OCI-LY7 (cell line): ENCODE results near the gene RCE1. TPM values are rescaled to one million over a fixed set of nuclear protein-coding genes. Genes with fewer than 3 reads are reported as not detected.

Experiments used
- BruUV-seq: library from RNA; stranded (reverse); fragments of 400-500 nt; replicated peaks from 2 replicates; lab custom pipeline; 2021; lab: Mats Ljungman, UMichigan
- CTCF ChIA-PET: fragments of 300-600 bp; sonication (Branson Sonifier 250); formaldehyde crosslinking; loops from one replicate; lab custom pipeline; 2022; ENCODE audit warnings: antibody characterized with exemption; ENCODE audit not compliant: unreplicated experiment; lab: Charles Lee
- POLR2A ChIA-PET: fragments of 300-600 bp; sonication (Branson Sonifier 250); formaldehyde crosslinking; loops from one replicate; lab custom pipeline; 2022; ENCODE audit warnings: antibody characterized with exemption; lab: Charles Lee
- DNase-seq: peaks from one replicate; pipeline ENCODE4 v3.0.0-alpha.2; 2015; ENCODE audit warnings: low spot score
- H2AFZ ChIP-seq: fragments of 200-600 bp; sonication (generic), shearing (Covaris generic); 2 replicates; pipeline ENCODE4 v1.6.1; 2014; ENCODE audit warnings: mild to moderate bottlenecking, antibody characterized with exemption, low read length, moderate library complexity
- H3K27ac ChIP-seq: fragments of 200-600 bp; sonication (generic); 2 replicates; pipeline ENCODE4 v1.5.1; 2014; ENCODE audit warnings: mixed run types, low read depth, mild to moderate bottlenecking, moderate library complexity, low read length, inconsistent platforms; ENCODE audit not compliant: poor library complexity, severe bottlenecking
- H3K36me3 ChIP-seq: fragments of 200-600 bp; sonication (generic); 2 replicates; pipeline ENCODE4 v1.6.1; 2014; ENCODE audit warnings: mild to moderate bottlenecking, antibody characterized with exemption, low read length, moderate library complexity, mixed read lengths; ENCODE audit not compliant: insufficient read depth
- H3K4me1 ChIP-seq: fragments of 200-600 bp; sonication (generic); 2 replicates; pipeline ENCODE4 v1.5.1; 2014; ENCODE audit warnings: mild to moderate bottlenecking, low read length; ENCODE audit not compliant: insufficient read depth, poor library complexity, severe bottlenecking
- H3K4me2 ChIP-seq: fragments of 200-600 bp; sonication (generic); 2 replicates; pipeline ENCODE4 v1.6.1; 2014; ENCODE audit warnings: mild to moderate bottlenecking, low read length
- H3K4me3 ChIP-seq: fragments of 200-600 bp; sonication (generic); 2 replicates; pipeline ENCODE4 v1.5.1; 2014; ENCODE audit warnings: mild to moderate bottlenecking, low read depth, low read length; ENCODE audit not compliant: poor library complexity, severe bottlenecking
- H3K79me2 ChIP-seq: fragments of 200-600 bp; sonication (generic); 2 replicates; pipeline ENCODE4 v1.6.1; 2016; ENCODE audit warnings: low read depth, mild to moderate bottlenecking, low read length, moderate library complexity, mixed read lengths; ENCODE audit not compliant: insufficient read depth
- H3K9me2 ChIP-seq: fragments of 200-600 bp; sonication (generic); 2 replicates; pipeline ENCODE4 v1.6.1; 2016; ENCODE audit warnings: mild to moderate bottlenecking, low read length, mixed read lengths; ENCODE audit not compliant: insufficient read depth
- H3K9me3 ChIP-seq: fragments of 200-600 bp; sonication (generic); 2 replicates; pipeline ENCODE4 v1.6.1; 2014; ENCODE audit warnings: mild to moderate bottlenecking, mixed run types, low read length, mixed read lengths
- H4K20me1 ChIP-seq: fragments of 200-600 bp; sonication (generic); 2 replicates; pipeline ENCODE4 v1.6.1; 2014; ENCODE audit warnings: mild to moderate bottlenecking, antibody characterized with exemption, low read length, moderate library complexity, mixed read lengths; ENCODE audit not compliant: insufficient read depth
- CTCF ChIP-seq: fragments of 200-600 bp; sonication (generic); conservative IDR thresholded peaks from 2 replicates; pipeline ENCODE4 v1.5.1; 2014; ENCODE audit warnings: mild to moderate bottlenecking, antibody characterized with exemption, low read length, moderate library complexity, mixed read lengths
- EZH2phosphoT487 ChIP-seq: fragments of 200-600 bp; sonication (generic); IDR thresholded peaks from 2 replicates; pipeline ENCODE4 v1.6.1; 2018; ENCODE audit warnings: low read depth, borderline replicate concordance, mild to moderate bottlenecking, mixed run types, antibody characterized with exemption, low read length, moderate library complexity, mixed read lengths
- intact Hi-C: fragments of 100-400 bp; cut with micrococcal nuclease; formaldehyde crosslinking; loops from one replicate; pipeline ENCODE4 v1.10.0; 2022; ENCODE audit not compliant: unreplicated experiment
- total RNA-seq, 2 experiments: library from RNA; depleted of rRNA in 1 of 2; stranded (reverse); fragments of >200 nt in 1 of 2; shearing (Covaris generic) in 1 of 2; gene quantifications; 2 replicates each; pipeline ENCODE4 v1.2.3, GENCODE V29; 2014 to 2022

RCE1 gene
- total RNA-seq, 2 experiments from 2014 or later = 34.9 to 62.9 TPM

GRCh38 chr11:66885469-66885868, 42.2 kb downstream of the RCE1 start:
- Histone ChIP-seq H4K20me1 (no peaks in the 10 kb centered on the region), H2AFZ (no peak overlapping the region), H3K9me2 (no peaks in the 10 kb centered on the region), H3K79me2 (no peaks in the 10 kb centered on the region), H3K4me2 (no peak overlapping the region), H3K4me3 (no peak overlapping the region), H3K9me3 (no peaks in the 10 kb centered on the region), H3K36me3 (no peaks in the 10 kb centered on the region), H3K4me1 (peaks cover 2% of the 10 kb centered on the region), H3K27ac (no peak overlapping the region)
- no peak for DNase-seq
- POLR2A ChIA-PET = no interaction called here
- CTCF ChIA-PET = interaction anchor here (0.6 kb wide), 1 partner anchor 787 kb away, joined by 3 read pairs; no protein-coding TSS in a partner anchor
- TF ChIP-seq EZH2phosphoT487 (no peak), CTCF (no peak)
- intact Hi-C loops = no loop called here
- no TSS peak for BruUV-seq

DNA sequence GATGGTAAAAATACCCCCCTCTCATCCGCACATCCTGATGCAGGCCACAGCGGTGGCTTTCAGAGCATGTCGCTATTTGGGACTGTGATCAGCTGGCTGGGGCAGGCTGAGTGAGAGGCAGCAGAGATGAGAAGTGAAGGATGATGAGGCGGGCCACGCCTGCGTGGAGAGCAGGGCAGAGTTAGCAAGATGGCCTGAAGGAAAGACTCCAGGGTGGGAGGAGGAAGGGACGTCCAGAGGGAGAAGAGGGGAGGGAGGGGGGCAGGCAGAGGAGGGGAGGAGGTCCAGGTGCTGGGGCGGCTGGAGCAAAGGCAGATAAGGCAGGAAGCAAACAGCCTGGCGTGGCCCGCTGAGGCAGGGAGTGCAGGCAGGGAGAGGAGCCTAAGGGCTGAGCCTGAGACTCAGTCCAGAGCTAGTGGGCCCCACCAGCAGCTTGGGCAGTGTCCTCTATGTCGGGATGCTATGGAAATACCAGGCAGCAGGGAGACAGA, 42.8 kb downstream of the RCE1 start:
- TF ChIP-seq CTCF (no peak), EZH2phosphoT487 (no peak)
- intact Hi-C loops = no loop called here

GRCh38 chr11:66886671-66887221, 43.5 kb downstream of the RCE1 start:
- H4K20me1 ChIP-seq = no peaks in the 10 kb centered on the region
- no peaks in the 10 kb centered on the region for H3K9me3 ChIP-seq
- H3K4me3 ChIP-seq = no peak overlapping the region
- intact Hi-C loops = no loop called here
- no TSS peak for BruUV-seq
- CTCF ChIA-PET = interaction anchor here (0.5 kb wide), 1 partner anchor 420 kb away, joined by 3 read pairs; no protein-coding TSS in a partner anchor
- H2AFZ ChIP-seq = no peak overlapping the region
- no peak for DNase-seq
- H3K4me2 ChIP-seq = no peak overlapping the region
- H3K9me2 ChIP-seq = no peaks in the 10 kb centered on the region
- H3K79me2 ChIP-seq = no peaks in the 10 kb centered on the region
- POLR2A ChIA-PET = interaction anchor here (0.5 kb wide), 1 partner anchor 432 kb away, joined by 3 read pairs; no protein-coding TSS in a partner anchor
- TF ChIP-seq EZH2phosphoT487 (no peak), CTCF (no peak)
- H3K36me3 ChIP-seq = no peaks in the 10 kb centered on the region
- H3K27ac ChIP-seq = no peak overlapping the region
- no peaks in the 10 kb centered on the region for H3K4me1 ChIP-seq

More for the DNA sequence above, 42.8 kb downstream of the RCE1 start:
- Histone ChIP-seq H3K4me2 (no peak overlapping the region), H3K9me3 (no peaks in the 10 kb centered on the region), H3K4me1 (no peaks in the 10 kb centered on the region), H4K20me1 (no peaks in the 10 kb centered on the region), H2AFZ (no peak overlapping the region), H3K36me3 (no peaks in the 10 kb centered on the region), H3K4me3 (no peak overlapping the region), H3K27ac (no peak overlapping the region), H3K9me2 (no peaks in the 10 kb centered on the region), H3K79me2 (no peaks in the 10 kb centered on the region)
- POLR2A ChIA-PET = no interaction called here
- CTCF ChIA-PET = interaction anchor here (0.5 to 0.6 kb wide), 2 partner anchors 420 to 786 kb away, joined by 3 read pairs; no protein-coding TSS in a partner anchor
- no TSS peak for BruUV-seq
- no peak for DNase-seq
